Colonic mucosa (tissue), 4 donors: Measurements from ENCODE around the gene DGKA. TPM values are rescaled to one million over a fixed set of nuclear protein-coding genes. Genes with fewer than 3 reads are reported as not detected.
A peak's percentile ranks its signal among the peaks of the same experiment; 100 is the strongest.
"Not testable (repeated sequence)": the region's sequence is repeated elsewhere in the genome, so short reads cannot be mapped to it uniquely, and the experiment has no call there.

Source experiments
- DNase-seq: peaks from one replicate; pipeline ENCODE4 v3.0.0-alpha.2; 2020
- H3K27ac ChIP-seq: fragments of 200-600 bp; one replicate; pipeline ENCODE4 v1.8.0; 2021
- H3K27me3 ChIP-seq: fragments of 200-600 bp; one replicate; pipeline ENCODE4 v1.8.0; 2021
- H3K36me3 ChIP-seq: fragments of 200-600 bp; one replicate; pipeline ENCODE4 v1.8.0; 2021
- H3K4me1 ChIP-seq: fragments of 200-600 bp; one replicate; pipeline ENCODE4 v1.8.0; 2021; ENCODE audit warnings: mild to moderate bottlenecking
- H3K4me3 ChIP-seq: fragments of 200-600 bp; one replicate; pipeline ENCODE4 v1.8.0; 2021
- H3K9ac ChIP-seq, 2 donors: one replicate each; pipeline ENCODE4 v1.7.0; 2013; ENCODE audit warnings: control low read depth in 2 of 2, low read depth in 2 of 2, low read length in 2 of 2
- H3K9me3 ChIP-seq: fragments of 200-600 bp; one replicate; pipeline ENCODE4 v1.8.0; 2021
- intact Hi-C: fragments of 100-400 bp; cut with DNase I; formaldehyde crosslinking; loops from one replicate; pipeline ENCODE4 v1.14.1; 2022
- total RNA-seq, 2 donors: library from RNA; stranded (reverse); fragmentation: NEBNext Ultra II Directional in 1 of 2; extraction: Animal tissue kit (Norgen Biotek cat#: 25700) in 1 of 2; gene quantifications; one replicate each; pipeline ENCODE4 v1.2.1, GENCODE V29; 2021
- TF ChIP-seq, protein P1 (sequence below): fragments of 200-600 bp; IDR thresholded peaks from one replicate; pipeline ENCODE4 v1.8.0; 2022; ENCODE audit warnings: antibody characterized with exemption, mild to moderate bottlenecking
- donor health status: healthy.
- donor health status: DM: no; HTN: no; CAD: no.
- donor health status: DM: no; HTN: no; CAD: no.

The DGKA gene
- total RNA-seq, 2 donors from 2014 or later = 80.2 to 91.2 TPM

DNA sequence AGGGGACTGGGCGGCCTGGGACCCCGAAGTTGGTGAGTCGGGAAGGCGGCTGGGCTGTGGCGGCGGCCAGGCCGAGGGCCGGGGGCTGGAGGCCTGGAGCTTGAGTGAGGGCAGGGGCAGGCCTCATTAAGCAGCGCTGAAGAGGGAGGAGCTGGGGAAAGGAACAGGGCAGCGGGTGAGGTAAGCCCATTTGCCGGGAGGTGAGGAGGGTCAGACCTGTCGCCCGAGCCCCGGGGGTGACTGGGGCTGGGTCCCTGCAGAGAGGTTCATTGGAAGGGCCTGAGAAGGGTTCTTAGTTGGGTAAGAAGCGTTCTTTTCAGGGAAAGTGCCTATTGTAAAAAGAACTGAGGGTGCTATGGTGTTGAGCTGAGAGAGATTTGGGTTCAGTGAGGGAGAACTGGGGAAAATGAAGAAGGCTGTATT is 43.4 kb downstream of the DGKA start:
- TF ChIP-seq, protein P1, sequence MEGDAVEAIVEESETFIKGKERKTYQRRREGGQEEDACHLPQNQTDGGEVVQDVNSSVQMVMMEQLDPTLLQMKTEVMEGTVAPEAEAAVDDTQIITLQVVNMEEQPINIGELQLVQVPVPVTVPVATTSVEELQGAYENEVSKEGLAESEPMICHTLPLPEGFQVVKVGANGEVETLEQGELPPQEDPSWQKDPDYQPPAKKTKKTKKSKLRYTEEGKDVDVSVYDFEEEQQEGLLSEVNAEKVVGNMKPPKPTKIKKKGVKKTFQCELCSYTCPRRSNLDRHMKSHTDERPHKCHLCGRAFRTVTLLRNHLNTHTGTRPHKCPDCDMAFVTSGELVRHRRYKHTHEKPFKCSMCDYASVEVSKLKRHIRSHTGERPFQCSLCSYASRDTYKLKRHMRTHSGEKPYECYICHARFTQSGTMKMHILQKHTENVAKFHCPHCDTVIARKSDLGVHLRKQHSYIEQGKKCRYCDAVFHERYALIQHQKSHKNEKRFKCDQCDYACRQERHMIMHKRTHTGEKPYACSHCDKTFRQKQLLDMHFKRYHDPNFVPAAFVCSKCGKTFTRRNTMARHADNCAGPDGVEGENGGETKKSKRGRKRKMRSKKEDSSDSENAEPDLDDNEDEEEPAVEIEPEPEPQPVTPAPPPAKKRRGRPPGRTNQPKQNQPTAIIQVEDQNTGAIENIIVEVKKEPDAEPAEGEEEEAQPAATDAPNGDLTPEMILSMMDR = no peak
- intact Hi-C loops = no loop called here
- DNase-seq = peak; percentile 62
- H3K27me3 ChIP-seq = no peaks in the 10 kb centered on the region
- H3K9me3 ChIP-seq = no peaks in the 10 kb centered on the region
- peak overlapping the region; percentile 95 to 99 for H3K9ac ChIP-seq
- H3K4me1 ChIP-seq = peaks cover 24% of the 10 kb centered on the region
- no peaks in the 10 kb centered on the region for H3K36me3 ChIP-seq
- H3K4me3 ChIP-seq = peak overlapping the region; percentile 99
- peak overlapping the region; percentile 97 for H3K27ac ChIP-seq

DNA sequence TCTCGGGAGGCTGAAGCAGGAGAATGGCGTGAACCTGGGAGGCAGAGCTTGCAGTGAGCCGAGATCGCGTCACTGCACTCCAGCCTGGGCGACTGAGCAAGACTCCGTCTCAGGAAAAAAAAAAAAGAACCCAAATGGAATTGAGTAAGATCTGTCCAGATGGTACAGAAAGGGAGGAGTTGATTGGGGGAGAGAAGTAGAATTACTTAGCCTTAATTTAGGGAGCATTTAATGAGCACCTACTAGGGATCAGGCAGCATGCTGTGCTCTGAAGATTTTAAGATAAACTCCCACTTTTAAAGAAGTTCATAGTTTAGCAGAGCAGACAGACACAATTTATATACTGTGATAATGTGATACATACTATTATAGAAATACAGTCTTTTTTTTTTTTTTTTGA is 47.4 kb downstream of the DGKA start:
- no peak overlapping the region for H3K9ac ChIP-seq
- no peaks in the 10 kb centered on the region for H3K9me3 ChIP-seq
- no peaks in the 10 kb centered on the region for H3K27me3 ChIP-seq
- H3K36me3 ChIP-seq = no peaks in the 10 kb centered on the region
- intact Hi-C loops = no loop called here
- peaks cover 24% of the 10 kb centered on the region for H3K4me1 ChIP-seq
- TF ChIP-seq, protein P1 = no peak
- H3K27ac ChIP-seq = no peak overlapping the region
- DNase-seq = no peak
- H3K4me3 ChIP-seq = no peak overlapping the region

DNA sequence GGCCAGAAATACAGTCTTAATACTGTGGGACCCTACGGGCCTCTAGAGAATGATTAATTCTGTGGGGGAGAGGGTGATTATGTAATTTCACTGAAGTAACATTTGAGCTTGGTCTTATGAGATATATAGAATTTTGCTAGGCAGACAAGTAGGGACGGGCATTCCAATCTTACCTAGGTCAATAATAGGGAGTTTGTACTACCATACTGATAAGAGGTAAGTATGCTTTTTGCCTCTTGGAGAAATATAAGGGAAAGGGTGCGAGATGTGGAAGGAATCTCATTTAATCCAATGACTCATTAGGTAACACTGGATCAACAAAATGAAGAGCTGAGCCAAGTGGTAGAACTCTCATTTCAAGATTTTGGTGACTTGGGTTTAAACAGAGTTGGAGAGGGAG is 48.1 kb downstream of the DGKA start:
- Histone ChIP-seq H3K27me3 (no peaks in the 10 kb centered on the region), H3K27ac (no peak overlapping the region), H3K4me3 (no peak overlapping the region), H3K9me3 (no peaks in the 10 kb centered on the region), H3K4me1 (peaks cover 24% of the 10 kb centered on the region), H3K36me3 (peaks cover under 1% of the 10 kb centered on the region), H3K9ac (no peak overlapping the region)
- TF ChIP-seq, protein P1 = no peak
- no peak for DNase-seq
- intact Hi-C loops = no loop called here

DNA sequence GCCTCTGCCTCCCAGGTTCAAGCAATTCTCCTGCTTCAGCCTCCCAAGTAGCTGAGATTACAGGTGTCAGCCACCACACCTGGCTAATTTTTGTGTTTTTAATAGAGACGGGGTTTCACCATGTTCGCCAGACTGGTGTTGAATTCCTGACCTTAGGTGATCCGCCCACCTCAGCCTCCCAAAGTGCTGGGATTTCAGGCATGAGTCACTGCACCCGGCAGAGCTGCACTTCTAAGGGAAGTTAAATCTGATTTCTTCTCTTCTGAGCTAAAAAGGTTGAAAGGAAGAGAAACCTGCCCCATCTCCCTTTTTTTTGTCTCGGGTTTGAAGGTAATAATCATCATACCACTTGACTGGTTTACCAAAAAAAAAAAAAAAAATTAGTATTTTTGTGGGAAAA is 50.9 kb downstream of the DGKA start:
- H3K27me3 ChIP-seq, intact Hi-C loops, H3K9ac ChIP-seq, H3K4me1 ChIP-seq, H3K4me3 ChIP-seq, H3K9me3 ChIP-seq, DNase-seq, H3K27ac ChIP-seq: not testable (repeated sequence)
- H3K36me3 ChIP-seq = peaks cover 14% of the 10 kb centered on the region

DNA sequence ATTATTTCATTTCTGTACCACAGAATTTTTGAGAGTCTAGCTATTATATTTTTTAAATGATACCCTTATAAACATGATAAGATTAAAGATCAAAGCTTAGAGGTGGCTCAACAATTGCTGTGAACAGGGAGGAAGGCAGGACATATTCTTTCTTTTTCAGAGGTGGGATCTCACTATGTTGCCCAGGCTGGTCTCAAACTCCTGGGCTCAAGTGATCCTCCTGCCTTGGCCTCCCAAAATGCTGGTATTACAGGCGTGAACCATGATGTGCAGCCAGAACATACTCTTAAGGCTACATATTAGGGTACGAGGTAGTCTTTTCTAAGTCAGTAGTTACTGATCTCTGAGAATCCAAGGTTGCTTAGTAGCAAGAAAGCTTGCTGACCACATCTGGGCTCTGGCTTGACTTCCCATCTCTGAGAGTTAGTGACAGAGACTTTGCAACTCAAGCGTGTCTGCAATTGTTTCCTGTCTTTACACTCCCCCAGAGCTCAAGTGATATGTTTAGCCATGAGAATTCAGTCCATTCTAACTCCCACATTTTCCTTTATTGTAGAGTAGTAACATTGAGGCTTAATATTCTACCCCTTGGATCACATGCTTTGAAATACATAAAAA is 51.5 kb downstream of the DGKA start:
- H3K36me3 ChIP-seq = peaks cover 20% of the 10 kb centered on the region
- no peak for DNase-seq
- no peaks in the 10 kb centered on the region for H3K9me3 ChIP-seq
- TF ChIP-seq, protein P1 = no peak
- H3K9ac ChIP-seq = no peak overlapping the region
- H3K4me1 ChIP-seq = peaks cover 3% of the 10 kb centered on the region
- intact Hi-C loops = no loop called here
- H3K27ac ChIP-seq = no peak overlapping the region
- no peaks in the 10 kb centered on the region for H3K27me3 ChIP-seq
- no peak overlapping the region for H3K4me3 ChIP-seq

DNA sequence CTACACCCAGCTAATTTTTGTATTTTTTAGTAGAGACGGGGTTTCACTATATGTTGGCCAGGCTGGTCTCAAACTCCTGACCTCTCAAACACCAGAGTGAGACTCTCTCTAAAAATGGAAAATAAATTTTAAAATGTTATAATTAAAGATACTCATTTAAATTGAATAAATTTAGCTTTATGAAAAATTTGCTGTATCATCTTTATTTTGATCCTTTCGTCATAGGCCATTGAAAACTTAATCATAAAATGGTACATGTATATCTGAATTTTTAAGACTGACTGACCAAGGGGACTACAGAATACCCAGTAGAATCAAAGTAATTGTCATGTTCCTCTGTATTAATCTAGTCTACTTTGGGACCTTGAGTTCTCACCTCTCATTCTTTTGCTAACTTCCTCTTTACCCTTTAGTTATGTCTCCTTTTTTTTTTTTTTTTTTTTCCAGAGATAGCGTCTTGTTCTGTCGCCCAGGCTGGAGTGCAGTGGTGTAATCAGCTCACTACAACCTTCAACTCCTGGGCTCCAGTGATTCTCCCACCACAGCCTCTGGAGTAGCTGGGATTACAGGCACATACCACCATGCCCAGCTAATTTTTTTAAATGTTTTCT is 52.4 kb downstream of the DGKA start:
- H3K9me3 ChIP-seq = no peaks in the 10 kb centered on the region
- no peak overlapping the region for H3K27ac ChIP-seq
- peaks cover 23% of the 10 kb centered on the region for H3K36me3 ChIP-seq
- no peak overlapping the region for H3K4me3 ChIP-seq
- no peaks in the 10 kb centered on the region for H3K4me1 ChIP-seq
- TF ChIP-seq, protein P1 = no peak
- H3K9ac ChIP-seq = no peak overlapping the region
- no peaks in the 10 kb centered on the region for H3K27me3 ChIP-seq
- DNase-seq = no peak
- intact Hi-C loops = no loop called here
